Activated T-cell treated with anti-CD3 and anti-CD28 coated beads, Interleukin-2, amount 50 U/mL, for 1 hour (primary cell): Measurements from ENCODE around the gene UNC13C.

Experiments used
- DNase-seq: peaks from one replicate; pipeline ENCODE4 v3.0.0-alpha.2; 2020

UNC13C gene

GRCh38 chr15:54026258-54026657 is 48.0 kb downstream of the UNC13C start:
- no peak for DNase-seq

GRCh38 chr15:54026891-54027290 is 48.6 kb downstream of the UNC13C start:
- no peak for DNase-seq

GRCh38 chr15:54029081-54029480 is 50.8 kb downstream of the UNC13C start:
- DNase-seq, result no peak

GRCh38 chr15:54032066-54032465 is 53.8 kb downstream of the UNC13C start:
- no peak for DNase-seq

GRCh38 chr15:54033356-54033860 is 55.2 kb downstream of the UNC13C start:
- no peak for DNase-seq

GRCh38 chr15:54033869-54034458 is 55.7 kb downstream of the UNC13C start:
- DNase-seq, result no peak

GRCh38 chr15:54035616-54036015 is 57.4 kb downstream of the UNC13C start:
- DNase-seq, result no peak

- DNase-seq, result no peak
Measured at GRCh38 chr15:54045397-54045796, 67.2 kb downstream of the UNC13C start.

- no peak for DNase-seq
Measured at GRCh38 chr15:54046093-54046492, 67.9 kb downstream of the UNC13C start.

- no peak for DNase-seq
Measured at GRCh38 chr15:54064365-54064764, 86.1 kb downstream of the UNC13C start.

GRCh38 chr15:54066403-54066802 is 88.2 kb downstream of the UNC13C start:
- DNase-seq, result no peak

GRCh38 chr15:54082836-54083492 is 104.7 kb downstream of the UNC13C start:
- no peak for DNase-seq

GRCh38 chr15:54083501-54083900 is 105.3 kb downstream of the UNC13C start:
- DNase-seq, result no peak

- no peak for DNase-seq
Measured at GRCh38 chr15:54083991-54084390, 105.8 kb downstream of the UNC13C start.

- no peak for DNase-seq
Measured at GRCh38 chr15:54088837-54089236, 110.6 kb downstream of the UNC13C start.

GRCh38 chr15:54089776-54090175 is 111.5 kb downstream of the UNC13C start:
- no peak for DNase-seq

GRCh38 chr15:54091651-54092050 is 113.4 kb downstream of the UNC13C start:
- no peak for DNase-seq

GRCh38 chr15:54094661-54095060 is 116.4 kb downstream of the UNC13C start:
- DNase-seq, result no peak

- DNase-seq, result no peak
Measured at GRCh38 chr15:54097019-54097418, 118.8 kb downstream of the UNC13C start.

GRCh38 chr15:54099010-54099409 is 120.8 kb downstream of the UNC13C start:
- DNase-seq, result no peak

- no peak for DNase-seq
Measured at GRCh38 chr15:54101664-54102270, 123.5 kb downstream of the UNC13C start.

- no peak for DNase-seq
Measured at GRCh38 chr15:54102704-54103103, 124.5 kb downstream of the UNC13C start.

- DNase-seq, result no peak
Measured at GRCh38 chr15:54109014-54109413, 130.8 kb downstream of the UNC13C start.

GRCh38 chr15:54119051-54119450 is 140.8 kb downstream of the UNC13C start:
- DNase-seq, result no peak
